Activated naive CD8-positive, alpha-beta T cell treated with anti-CD3 and anti-CD28 coated beads, Interleukin-2, amount 50 U/mL, for 24 hours (primary cell): Measurements from ENCODE around the gene CHAMP1.

ENCODE experiments used
- ATAC-seq: fragments of 150-1000 bp; cut with Tn5 transposase; one replicate; pipeline ENCODE4 v1.10.0; 2021
- DNase-seq: peaks from one replicate; pipeline ENCODE4 v3.0.0; 2021
- H3K27ac Mint-ChIP-seq: one replicate; pipeline ENCODE4 v1.8.0; 2021; ENCODE audit warnings: mild to moderate bottlenecking, mixed read lengths
- H3K27me3 Mint-ChIP-seq: one replicate; pipeline ENCODE4 v1.8.0; 2021; ENCODE audit warnings: mixed read lengths
- H3K36me3 Mint-ChIP-seq: one replicate; pipeline ENCODE4 v1.8.0; 2021; ENCODE audit warnings: low read depth, mixed read lengths
- H3K4me1 Mint-ChIP-seq: one replicate; pipeline ENCODE4 v1.8.0; 2021; ENCODE audit warnings: mixed read lengths
- H3K4me3 Mint-ChIP-seq: one replicate; pipeline ENCODE4 v1.8.0; 2021; ENCODE audit warnings: mild to moderate bottlenecking, moderate library complexity, mixed read lengths
- H3K9me3 Mint-ChIP-seq: one replicate; pipeline ENCODE4 v1.8.0; 2021; ENCODE audit warnings: mixed read lengths

The CHAMP1 gene

GRCh38 chr13:114284680-114285079, 29.6 kb upstream of the CHAMP1 start:
- no peak overlapping the region for H3K4me3 Mint-ChIP-seq
- DNase-seq, result no peak
- no peak for ATAC-seq
- H3K36me3 Mint-ChIP-seq, result peaks cover 50% of the 10 kb centered on the region
- H3K4me1 Mint-ChIP-seq, result peaks cover 42% of the 10 kb centered on the region
- H3K9me3 Mint-ChIP-seq, result no peaks in the 10 kb centered on the region
- no peaks in the 10 kb centered on the region for H3K27me3 Mint-ChIP-seq
- H3K27ac Mint-ChIP-seq, result no peak overlapping the region

GRCh38 chr13:114285166-114285808, 29.0 kb upstream of the CHAMP1 start:
- Mint-ChIP-seq H3K36me3 (peaks cover 53% of the 10 kb centered on the region), H3K4me3 (no peak overlapping the region), H3K9me3 (no peaks in the 10 kb centered on the region), H3K27me3 (no peaks in the 10 kb centered on the region), H3K4me1 (peaks cover 36% of the 10 kb centered on the region), H3K27ac (no peak overlapping the region)
- no peak for ATAC-seq
- no peak for DNase-seq

- no peak overlapping the region for H3K27ac Mint-ChIP-seq
- H3K36me3 Mint-ChIP-seq, result peaks cover 53% of the 10 kb centered on the region
- ATAC-seq (no peak), DNase-seq (no peak)
- no peak overlapping the region for H3K4me3 Mint-ChIP-seq
- peaks cover 28% of the 10 kb centered on the region for H3K4me1 Mint-ChIP-seq
- no peaks in the 10 kb centered on the region for H3K27me3 Mint-ChIP-seq
- no peaks in the 10 kb centered on the region for H3K9me3 Mint-ChIP-seq
Measured at GRCh38 chr13:114286808-114287207, 27.5 kb upstream of the CHAMP1 start.

GRCh38 chr13:114288157-114288591, 26.1 kb upstream of the CHAMP1 start:
- no peak for ATAC-seq
- Mint-ChIP-seq H3K36me3 (peaks cover 65% of the 10 kb centered on the region), H3K4me1 (peaks cover 24% of the 10 kb centered on the region), H3K9me3 (no peaks in the 10 kb centered on the region), H3K27me3 (no peaks in the 10 kb centered on the region), H3K27ac (no peak overlapping the region), H3K4me3 (no peak overlapping the region)
- DNase-seq, result no peak

DNA sequence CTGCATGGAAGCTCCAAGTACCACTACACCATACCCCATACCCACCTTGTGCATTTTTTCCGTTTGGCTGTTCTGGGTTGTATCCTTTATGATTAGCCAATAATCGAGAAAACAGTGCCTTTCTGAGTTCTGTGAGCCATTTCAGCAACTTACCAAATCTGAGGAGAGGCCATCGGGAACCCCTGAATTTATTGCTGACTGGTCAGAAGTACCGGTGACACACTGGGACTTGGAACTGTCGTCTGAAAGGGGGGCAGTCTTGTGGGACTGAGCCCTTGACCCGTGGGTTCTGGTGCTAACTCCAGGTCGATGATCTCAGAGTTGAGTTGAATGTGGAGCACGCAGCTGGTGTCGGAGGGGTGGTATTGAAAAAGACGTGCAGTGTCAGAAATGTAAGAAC, 17.9 kb upstream of the CHAMP1 start:
- H3K4me3 Mint-ChIP-seq, result no peak overlapping the region

DNA sequence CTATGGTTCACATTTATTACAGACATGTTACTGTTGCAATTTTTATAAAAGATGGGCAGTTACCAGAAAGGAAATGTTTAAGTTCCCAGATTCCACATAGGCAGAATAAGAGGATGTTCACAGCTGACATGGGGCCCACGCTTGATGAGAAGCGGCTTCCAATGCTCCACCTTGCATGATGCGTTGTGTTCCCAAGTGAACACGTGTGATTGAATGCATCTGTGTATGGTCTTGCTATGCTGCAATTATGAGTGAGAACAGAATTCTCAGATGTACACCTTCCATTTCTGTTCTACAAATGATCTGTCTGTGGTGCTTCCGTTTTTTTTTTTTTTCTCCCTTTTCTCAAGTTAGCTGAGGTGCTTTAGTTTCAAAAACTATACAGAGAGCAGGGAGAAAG, 17.4 kb upstream of the CHAMP1 start:
- Mint-ChIP-seq H3K27me3 (no peaks in the 10 kb centered on the region), H3K9me3 (no peaks in the 10 kb centered on the region), H3K36me3 (peaks cover 32% of the 10 kb centered on the region), H3K4me3 (no peak overlapping the region), H3K27ac (no peak overlapping the region), H3K4me1 (peaks cover 5% of the 10 kb centered on the region)
- DNase-seq, result no peak
- no peak for ATAC-seq

More for the DNA sequence above, 17.9 kb upstream of the CHAMP1 start:
- Mint-ChIP-seq H3K27ac (no peak overlapping the region), H3K4me1 (peaks cover 5% of the 10 kb centered on the region), H3K36me3 (peaks cover 33% of the 10 kb centered on the region), H3K9me3 (no peaks in the 10 kb centered on the region), H3K27me3 (no peaks in the 10 kb centered on the region)
- ATAC-seq (no peak), DNase-seq (no peak)

DNA sequence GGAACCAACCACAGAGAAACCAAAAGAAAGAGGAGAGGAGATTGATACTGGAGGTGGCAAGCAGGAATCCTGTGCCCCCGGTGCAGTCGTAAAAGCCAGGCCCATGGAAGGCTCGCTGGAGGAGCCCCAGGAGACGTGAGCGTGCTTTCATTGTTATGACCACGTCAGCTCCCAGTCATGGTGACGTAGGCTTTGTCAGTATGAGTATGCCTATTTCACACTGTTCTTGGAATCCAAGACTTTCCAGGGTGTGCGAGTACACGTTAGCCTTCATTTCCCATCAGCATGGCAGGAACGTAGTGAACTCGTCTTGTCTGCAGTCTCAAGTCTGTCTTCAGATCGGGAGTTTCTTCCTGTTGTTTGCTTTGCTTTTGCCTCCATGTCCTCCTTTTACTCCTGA, 15.4 kb upstream of the CHAMP1 start:
- Mint-ChIP-seq H3K4me3 (no peak overlapping the region), H3K27me3 (no peaks in the 10 kb centered on the region), H3K36me3 (peaks cover 19% of the 10 kb centered on the region), H3K27ac (no peak overlapping the region), H3K4me1 (no peaks in the 10 kb centered on the region), H3K9me3 (no peaks in the 10 kb centered on the region)
- ATAC-seq, result no peak
- DNase-seq, result no peak

DNA sequence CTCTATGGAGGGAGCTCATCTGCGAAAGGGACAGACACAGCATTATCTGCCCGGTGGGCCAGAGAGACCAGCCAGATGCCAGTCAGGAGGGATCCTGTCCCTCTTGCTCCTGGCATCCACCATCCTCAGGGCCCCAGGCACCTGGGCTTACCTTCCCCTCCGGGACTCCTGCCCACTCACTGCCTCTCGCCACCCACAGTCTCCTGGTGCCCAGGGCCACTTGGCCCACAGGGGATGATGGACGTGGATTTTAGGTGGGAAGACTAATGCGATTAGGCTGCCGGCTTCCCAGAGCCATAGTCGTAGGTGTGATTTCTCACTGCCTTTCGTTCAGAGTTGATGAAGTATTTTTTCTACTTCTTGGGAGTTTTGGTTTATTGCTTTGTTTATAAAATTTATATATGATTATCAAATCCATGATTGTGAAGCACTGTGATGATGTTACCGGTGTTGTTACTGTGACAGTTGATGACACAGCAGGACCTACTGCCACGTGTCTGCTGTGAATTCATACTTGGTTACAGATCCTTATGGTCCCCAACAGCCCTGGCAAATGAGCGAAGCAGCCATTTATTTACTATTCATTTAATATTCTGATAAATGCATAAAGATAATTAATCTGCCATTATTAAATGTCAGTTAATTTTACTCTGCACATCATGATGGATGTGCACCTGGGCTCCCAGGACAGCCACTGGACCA, 14.5 kb upstream of the CHAMP1 start:
- H3K27me3 Mint-ChIP-seq, result no peaks in the 10 kb centered on the region
- DNase-seq (no peak), ATAC-seq (no peak)
- no peak overlapping the region for H3K4me3 Mint-ChIP-seq
- H3K9me3 Mint-ChIP-seq, result no peaks in the 10 kb centered on the region
- H3K27ac Mint-ChIP-seq, result no peak overlapping the region
- no peaks in the 10 kb centered on the region for H3K4me1 Mint-ChIP-seq
- H3K36me3 Mint-ChIP-seq, result peaks cover 19% of the 10 kb centered on the region

DNA sequence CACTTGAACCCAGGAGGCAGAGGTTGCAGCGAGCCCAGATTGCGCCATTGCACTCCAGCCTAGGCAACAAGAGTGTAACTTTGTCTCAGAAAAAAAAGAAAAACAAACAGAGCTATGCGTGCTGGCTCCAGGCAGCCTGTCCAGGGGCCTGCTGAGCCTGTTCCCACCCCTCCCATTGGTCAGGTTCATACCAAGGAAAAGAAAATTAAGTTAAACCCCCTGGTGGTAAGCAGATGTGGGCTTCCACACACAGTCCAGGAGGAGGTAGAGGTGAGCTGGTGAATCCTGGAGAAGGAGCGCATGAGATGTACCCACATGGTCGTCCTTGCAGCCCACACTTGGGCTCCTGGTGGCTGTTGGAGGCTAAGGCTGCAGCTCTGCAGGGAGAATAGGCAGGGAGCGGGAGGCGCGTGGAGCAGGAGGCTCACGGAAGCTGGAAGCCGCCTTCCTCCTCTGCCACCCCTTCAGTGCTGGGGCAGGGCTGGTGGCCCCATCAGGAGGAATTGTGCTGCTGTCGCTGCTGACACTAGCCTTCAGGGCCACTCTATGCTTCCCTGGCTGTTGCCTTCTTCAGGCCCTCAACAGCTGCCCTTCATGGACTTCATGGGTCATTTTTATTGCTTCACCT, 10.5 kb upstream of the CHAMP1 start:
- H3K4me1 Mint-ChIP-seq, result no peaks in the 10 kb centered on the region
- no peak for ATAC-seq
- no peak for DNase-seq
- peaks cover 22% of the 10 kb centered on the region for H3K36me3 Mint-ChIP-seq
- no peaks in the 10 kb centered on the region for H3K9me3 Mint-ChIP-seq
- H3K27ac Mint-ChIP-seq, result no peak overlapping the region
- no peak overlapping the region for H3K4me3 Mint-ChIP-seq
- H3K27me3 Mint-ChIP-seq, result no peaks in the 10 kb centered on the region

DNA sequence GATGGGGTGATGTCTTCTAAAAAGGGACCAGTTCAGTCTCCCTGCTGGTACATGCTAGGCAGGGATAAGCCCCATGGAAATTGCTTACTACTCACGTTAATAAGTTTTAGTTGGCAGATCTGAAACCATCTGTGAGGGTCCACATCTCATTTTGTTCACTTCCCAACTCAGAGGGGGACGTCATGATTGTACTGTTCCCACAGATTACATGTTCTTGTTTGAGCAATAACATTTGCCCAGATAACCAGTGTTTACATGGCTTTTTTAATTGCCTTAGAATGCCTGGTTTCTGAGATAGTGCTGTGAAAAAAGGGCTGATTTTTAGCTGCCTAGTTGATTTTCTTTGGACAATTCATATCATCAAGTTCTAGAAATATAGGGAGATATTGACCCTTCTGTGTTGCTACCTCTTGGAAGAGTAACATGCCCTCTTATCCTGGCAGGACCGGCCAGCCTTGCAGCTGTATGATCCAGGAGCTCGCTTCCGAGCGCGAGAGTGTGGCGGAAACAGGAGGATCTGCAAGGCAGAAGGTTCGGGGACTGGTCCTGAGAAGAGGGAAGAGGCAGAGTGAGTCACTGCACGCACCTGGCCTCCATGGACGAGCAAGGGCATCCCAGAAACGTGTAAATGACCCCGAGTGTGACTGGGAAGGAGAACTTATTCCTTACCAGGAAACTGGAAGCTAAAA, 9.8 kb upstream of the CHAMP1 start:
- no peaks in the 10 kb centered on the region for H3K9me3 Mint-ChIP-seq
- H3K4me3 Mint-ChIP-seq, result no peak overlapping the region
- H3K27ac Mint-ChIP-seq, result no peak overlapping the region
- ATAC-seq (no peak), DNase-seq (no peak)
- no peaks in the 10 kb centered on the region for H3K27me3 Mint-ChIP-seq
- peaks cover 22% of the 10 kb centered on the region for H3K36me3 Mint-ChIP-seq
- H3K4me1 Mint-ChIP-seq, result no peaks in the 10 kb centered on the region

- Mint-ChIP-seq H3K4me1 (peaks cover 15% of the 10 kb centered on the region), H3K4me3 (no peak overlapping the region), H3K36me3 (peaks cover 14% of the 10 kb centered on the region), H3K27ac (no peak overlapping the region), H3K27me3 (no peaks in the 10 kb centered on the region), H3K9me3 (peaks cover 3% of the 10 kb centered on the region)
- ATAC-seq (no peak), DNase-seq (no peak)
Measured at GRCh38 chr13:114309086-114309485, 5.2 kb upstream of the CHAMP1 start.

- Mint-ChIP-seq H3K27me3 (no peaks in the 10 kb centered on the region), H3K4me1 (peaks cover 16% of the 10 kb centered on the region), H3K27ac (no peak overlapping the region), H3K9me3 (peaks cover 3% of the 10 kb centered on the region), H3K36me3 (peaks cover 12% of the 10 kb centered on the region), H3K4me3 (no peak overlapping the region)
- ATAC-seq, result no peak
- no peak for DNase-seq
Measured at GRCh38 chr13:114309806-114310410, 4.4 kb upstream of the CHAMP1 start.

DNA sequence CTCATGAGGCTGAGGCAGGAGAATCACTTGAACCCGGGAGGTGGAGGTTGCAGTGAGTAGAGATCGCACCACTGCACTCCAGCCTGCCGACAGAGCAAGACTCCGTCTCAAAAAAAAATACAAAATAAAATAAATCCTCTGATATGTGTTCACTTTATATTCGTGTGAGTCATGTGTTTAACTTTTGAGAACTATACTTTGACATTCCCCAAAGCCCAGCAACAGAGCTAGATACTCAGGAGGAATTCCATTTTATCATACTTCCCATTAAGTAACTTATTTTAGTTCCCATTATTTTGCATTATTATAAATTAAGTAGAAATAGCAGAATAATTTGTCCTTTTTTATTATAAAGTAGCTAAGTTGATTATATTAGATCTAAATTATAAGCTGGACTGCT, 3.3 kb upstream of the CHAMP1 start:
- Mint-ChIP-seq H3K27ac (no peak overlapping the region), H3K4me3 (no peak overlapping the region), H3K9me3 (peaks cover 3% of the 10 kb centered on the region), H3K4me1 (peaks cover 25% of the 10 kb centered on the region), H3K27me3 (no peaks in the 10 kb centered on the region), H3K36me3 (peaks cover 19% of the 10 kb centered on the region)
- ATAC-seq (no peak), DNase-seq (no peak)

DNA sequence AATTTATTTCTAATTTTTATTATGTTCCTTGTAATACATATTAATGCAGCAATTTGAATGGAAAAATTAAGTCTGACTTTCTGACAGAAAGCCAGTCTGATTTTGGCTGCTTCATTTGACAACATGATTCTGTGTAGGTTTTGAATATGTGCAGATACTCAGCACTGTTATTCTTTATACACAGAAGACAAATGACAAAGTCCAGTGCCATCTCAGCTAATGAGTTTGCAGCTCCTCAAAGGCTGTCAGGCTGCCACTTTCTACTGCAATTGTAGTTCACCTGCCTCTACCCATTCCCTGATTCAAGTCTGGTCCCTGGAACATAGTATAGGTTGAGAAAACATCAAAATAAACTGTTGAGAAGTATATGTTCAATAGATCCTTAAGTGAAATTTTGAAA, 2.9 kb upstream of the CHAMP1 start:
- ATAC-seq, result no peak
- DNase-seq, result no peak
- H3K27me3 Mint-ChIP-seq, result no peaks in the 10 kb centered on the region
- peaks cover 17% of the 10 kb centered on the region for H3K36me3 Mint-ChIP-seq
- H3K27ac Mint-ChIP-seq, result no peak overlapping the region
- H3K4me3 Mint-ChIP-seq, result no peak overlapping the region
- peaks cover 3% of the 10 kb centered on the region for H3K9me3 Mint-ChIP-seq
- H3K4me1 Mint-ChIP-seq, result peaks cover 28% of the 10 kb centered on the region
